Activated T-cell treated with anti-CD3 and anti-CD28 coated beads, Interleukin-2, amount 50 U/mL, for 72 hours (primary cell): Measurements from ENCODE around the gene HOXD8. TPM values are rescaled to one million over a fixed set of nuclear protein-coding genes. Genes with fewer than 3 reads are reported as not detected.

Source experiments
- ATAC-seq, 2 donors: fragments of 150-1000 bp; cut with Tn5 transposase; replicated peaks in 1 of 2; 2 replicates each; pipeline ENCODE4 v1.10.0; 2021; ENCODE audit warnings: moderate library complexity in 2 of 2, mild to moderate bottlenecking in 1 of 2
- DNase-seq, 2 donors: peaks; one replicate each; pipeline ENCODE4 v3.0.0; 2021 to 2022; ENCODE audit warnings: mixed read lengths in 1 of 2
- H3K27ac Mint-ChIP-seq: one replicate; pipeline ENCODE4 v1.8.0; 2022; ENCODE audit warnings: mild to moderate bottlenecking, moderate library complexity, mixed read lengths
- H3K27me3 Mint-ChIP-seq: one replicate; pipeline ENCODE4 v1.8.0; 2022; ENCODE audit warnings: low read depth, mixed read lengths
- H3K36me3 Mint-ChIP-seq, 2 donors: one replicate each; pipeline ENCODE4 v1.8.0; 2022; ENCODE audit warnings: mixed read lengths in 2 of 2, mild to moderate bottlenecking in 1 of 2; ENCODE audit not compliant: insufficient read depth in 2 of 2
- H3K4me1 Mint-ChIP-seq: one replicate; pipeline ENCODE4 v1.8.0; 2022; ENCODE audit warnings: low read depth, mixed read lengths
- H3K4me3 Mint-ChIP-seq, 2 donors: one replicate each; pipeline ENCODE4 v1.8.0; 2022; ENCODE audit warnings: mild to moderate bottlenecking in 2 of 2, mixed read lengths in 2 of 2, moderate library complexity in 2 of 2
- H3K9me3 Mint-ChIP-seq, 2 donors: one replicate each; pipeline ENCODE4 v1.8.0; 2022; ENCODE audit warnings: mixed read lengths in 2 of 2
- total RNA-seq, 2 donors: library from RNA; stranded (reverse); gene quantifications; one replicate each; pipeline ENCODE4 v1.2.3, GENCODE V29; 2022

HOXD8 gene
- total RNA-seq, 2 donors from 2014 or later: not detected

GRCh38 chr2:176085861-176086771 lies 43.4 kb upstream of the HOXD8 start:
- DNase-seq (no peak), ATAC-seq (no peak)
- peak overlapping the region; percentile 72 for H3K27ac Mint-ChIP-seq
- peaks cover 0 to 2% of the 10 kb centered on the region in 2 donors for H3K9me3 Mint-ChIP-seq
- H3K4me1 Mint-ChIP-seq: peaks cover 19% of the 10 kb centered on the region
- peaks cover 85% of the 10 kb centered on the region for H3K27me3 Mint-ChIP-seq
- H3K4me3 Mint-ChIP-seq: no peak overlapping the region
- peaks cover 8 to 9% of the 10 kb centered on the region in 2 donors for H3K36me3 Mint-ChIP-seq

GRCh38 chr2:176087330-176088047 lies 42.0 kb upstream of the HOXD8 start:
- no peak for ATAC-seq
- no peak for DNase-seq
- H3K27me3 Mint-ChIP-seq: peaks cover 86% of the 10 kb centered on the region
- peaks cover 28% of the 10 kb centered on the region for H3K4me1 Mint-ChIP-seq
- H3K36me3 Mint-ChIP-seq: peaks cover 7 to 10% of the 10 kb centered on the region in 2 donors
- H3K27ac Mint-ChIP-seq: no peak overlapping the region
- H3K4me3 Mint-ChIP-seq: peak overlapping the region; percentile 69 to 74
- peaks cover 0 to 2% of the 10 kb centered on the region in 2 donors for H3K9me3 Mint-ChIP-seq

GRCh38 chr2:176088048-176088936 lies 41.2 kb upstream of the HOXD8 start:
- Mint-ChIP-seq H3K9me3 (peaks cover 0 to 2% of the 10 kb centered on the region in 2 donors), H3K27ac (no peak overlapping the region), H3K36me3 (peaks cover 6 to 10% of the 10 kb centered on the region in 2 donors), H3K4me3 (peak overlapping the region; percentile 69 to 74), H3K27me3 (peaks cover 80% of the 10 kb centered on the region), H3K4me1 (peaks cover 25% of the 10 kb centered on the region)
- ATAC-seq (no peak), DNase-seq (no peak)

GRCh38 chr2:176088937-176089842 lies 40.3 kb upstream of the HOXD8 start:
- peaks cover 0 to 2% of the 10 kb centered on the region in 2 donors for H3K9me3 Mint-ChIP-seq
- peaks cover 80% of the 10 kb centered on the region for H3K27me3 Mint-ChIP-seq
- H3K36me3 Mint-ChIP-seq: peaks cover 6% of the 10 kb centered on the region in 2 donors
- ATAC-seq (no peak), DNase-seq (no peak)
- H3K27ac Mint-ChIP-seq: peak overlapping the region; percentile 75
- H3K4me3 Mint-ChIP-seq: no peak overlapping the region
- H3K4me1 Mint-ChIP-seq: peaks cover 34% of the 10 kb centered on the region

- H3K27ac Mint-ChIP-seq: no peak overlapping the region
- no peak for DNase-seq
- peaks cover 4% of the 10 kb centered on the region in 2 donors for H3K36me3 Mint-ChIP-seq
- ATAC-seq: no peak
- H3K4me3 Mint-ChIP-seq: no peak overlapping the region
- H3K4me1 Mint-ChIP-seq: peaks cover 33% of the 10 kb centered on the region
- peaks cover 80% of the 10 kb centered on the region for H3K27me3 Mint-ChIP-seq
- H3K9me3 Mint-ChIP-seq: peaks cover 0 to 2% of the 10 kb centered on the region in 2 donors
These were observed 39.6 kb upstream of the HOXD8 start for GRCh38 chr2:176089843-176090395.

DNA sequence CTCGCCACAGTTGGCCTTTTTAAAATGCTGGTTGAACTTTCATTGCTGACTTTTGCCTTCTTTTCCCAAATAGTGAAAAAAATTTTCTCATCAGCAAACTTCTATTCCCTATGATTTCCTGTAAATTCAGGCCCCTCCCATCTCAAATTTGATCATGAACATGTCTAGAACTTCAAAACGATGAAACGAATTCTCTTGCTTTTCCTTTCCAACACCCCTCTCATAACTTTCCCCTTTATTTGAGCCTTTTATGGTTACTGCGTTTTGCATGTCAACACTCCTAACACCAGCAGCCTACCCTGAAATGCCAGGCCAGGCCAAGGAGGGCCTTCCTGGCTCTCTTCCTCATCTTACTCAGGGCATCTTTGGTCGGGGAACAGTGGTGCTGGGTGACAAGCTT lies 38.6 kb upstream of the HOXD8 start:
- ATAC-seq: no peak
- peaks cover 26% of the 10 kb centered on the region for H3K4me1 Mint-ChIP-seq
- no peak overlapping the region for H3K27ac Mint-ChIP-seq
- DNase-seq: no peak
- H3K36me3 Mint-ChIP-seq: peaks cover 4% of the 10 kb centered on the region in 2 donors
- H3K27me3 Mint-ChIP-seq: peaks cover 85% of the 10 kb centered on the region
- H3K9me3 Mint-ChIP-seq: peaks cover 0 to 2% of the 10 kb centered on the region in 2 donors
- no peak overlapping the region for H3K4me3 Mint-ChIP-seq

- peaks cover 88% of the 10 kb centered on the region for H3K27me3 Mint-ChIP-seq
- peak overlapping the region; percentile 84 for H3K27ac Mint-ChIP-seq
- H3K9me3 Mint-ChIP-seq: peaks cover 0 to 2% of the 10 kb centered on the region in 2 donors
These were observed 37.9 kb upstream of the HOXD8 start for GRCh38 chr2:176091329-176092258.

GRCh38 chr2:176092270-176093144 lies 37.0 kb upstream of the HOXD8 start, which contains the start of gene HOXD13:
HOXD13 (plus strand) TSS chr2:176092721; CDS start chr2:176092891, 170 bp downstream.
- Mint-ChIP-seq H3K4me1 (peaks cover 38% of the 10 kb centered on the region), H3K27me3 (peaks cover 88% of the 10 kb centered on the region), H3K4me3 (peak within 1 kb of the TSS; percentile 69 to 80), H3K27ac (peak within 1 kb of the TSS; percentile 84), H3K36me3 (peaks cover 0 to 4% of the 10 kb centered on the region in 2 donors), H3K9me3 (no peaks in the 10 kb centered on the region)
- DNase-seq (no peak), ATAC-seq (peak in 1 of 2 donors; percentile 38)

More at GRCh38 chr2:176091329-176092258, 37.9 kb upstream of the HOXD8 start:
- H3K36me3 Mint-ChIP-seq: peaks cover 4% of the 10 kb centered on the region in 2 donors
- peak overlapping the region; percentile 56 to 80 for H3K4me3 Mint-ChIP-seq
- ATAC-seq: no peak
- DNase-seq: no peak
- peaks cover 29% of the 10 kb centered on the region for H3K4me1 Mint-ChIP-seq

- H3K27me3 Mint-ChIP-seq: peaks cover 87% of the 10 kb centered on the region
- no peaks in the 10 kb centered on the region for H3K9me3 Mint-ChIP-seq
- ATAC-seq: peak; percentile 8 to 26
- H3K4me3 Mint-ChIP-seq: peak overlapping the region; percentile 69 to 73
- H3K4me1 Mint-ChIP-seq: peaks cover 39% of the 10 kb centered on the region
- no peak for DNase-seq
- H3K27ac Mint-ChIP-seq: peak overlapping the region; percentile 64
- H3K36me3 Mint-ChIP-seq: peaks cover 0 to 4% of the 10 kb centered on the region in 2 donors
These were observed 36.2 kb upstream of the HOXD8 start for GRCh38 chr2:176093145-176093897.
